ENCODE data around the gene FAM171A1. TPM values are rescaled to one million over a fixed set of nuclear protein-coding genes. Genes with fewer than 3 reads are reported as not detected.

The FAM171A1 gene
- total and polyA plus RNA-seq, 2 donors (not counting 3 experiments of a cell fraction or from before 2014, with no cell fraction given) = 56.3 to 75.8 TPM

- ChIA-PET POLR2A (no interaction called here), CTCF (interaction anchor here (1.0 to 1.9 kb wide), 4 partner anchors 7 to 13 kb away, joined by 3 to 7 read pairs (median 3); no protein-coding TSS in a partner anchor)
- FAIRE-seq (no peak), DNase-seq (ENCODE audit: low read depth, low spot score) (no peak)
- Histone ChIP-seq H3K4me2 (ENCODE audit: insufficient read depth, low read length) (peak overlapping the region; percentile 85), H2AFZ (ENCODE audit: low read depth, low read length) (no peak overlapping the region), H3K4me1 (ENCODE audit: control insufficient read depth, extremely low read depth, insufficient read depth, low read length) (peaks cover 24% of the 10 kb centered on the region), H3K36me3 (ENCODE audit: control insufficient read depth in 2 of 2, extremely low read depth in 1 of 2, insufficient read depth in 2 of 2, low read length in 2 of 2) (no peaks in the 10 kb centered on the region), H3K4me3 (replicated peaks in 1 of 3; ENCODE audit: insufficient read depth in 1 of 3, low read depth in 1 of 3, low read length in 3 of 3) (peak overlapping the region in 2 of 3 experiments; percentile 27 to 65), H3K79me2 (ENCODE audit: control insufficient read depth, insufficient read depth, low read length) (peaks cover 85% of the 10 kb centered on the region), H3K27me3 (ENCODE audit: control insufficient read depth in 2 of 2, insufficient read depth in 2 of 2, low read length in 2 of 2) (no peaks in the 10 kb centered on the region), H4K20me1 (replicated peaks; ENCODE audit: control insufficient read depth, extremely low read depth, insufficient read depth, low read length) (no peaks in the 10 kb centered on the region), H3K27ac (ENCODE audit: insufficient read depth, low read depth, low read length) (no peak overlapping the region), H3K9ac (replicated peaks; ENCODE audit: extremely low read depth, insufficient read depth, low read length) (no peak overlapping the region), H3K9me3 (replicated peaks; ENCODE audit: control insufficient read depth, insufficient read depth, low read length) (no peaks in the 10 kb centered on the region), H3K9me1 (replicated peaks; ENCODE audit: control insufficient read depth, extremely low read depth, insufficient read depth, low read length) (no peaks in the 10 kb centered on the region)
- BruUV-seq (replicated peaks) = no TSS peak
- intact Hi-C loops (cut with micrococcal nuclease) (no loop called here), dilution Hi-C loops (cut with MboI; ENCODE audit: extremely low pct_ligation_motif_present, low sequenced_read_pairs) (no loop called here)
- TF ChIP-seq EZH2 (IDR thresholded peaks at IDR 0.05; ENCODE audit: borderline replicate concordance, low read depth, low read length, severe bottlenecking) (no peak), POLR2AphosphoS5 (IDR thresholded peaks at IDR 0.05; ENCODE audit: insufficient read depth, low read depth, low read length) (no peak), MYC (IDR thresholded peaks at IDR 0.05; ENCODE audit: low read depth, low read length) (no peak)
- TF ChIP-seq, protein P1, sequence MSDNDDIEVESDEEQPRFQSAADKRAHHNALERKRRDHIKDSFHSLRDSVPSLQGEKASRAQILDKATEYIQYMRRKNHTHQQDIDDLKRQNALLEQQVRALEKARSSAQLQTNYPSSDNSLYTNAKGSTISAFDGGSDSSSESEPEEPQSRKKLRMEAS (IDR thresholded peaks at IDR 0.05; ENCODE audit: insufficient read depth, insufficient read length) = no peak
Observed at GRCh38 chr10:15349112-15349511, 22.0 kb downstream of the FAM171A1 start.

DNA sequence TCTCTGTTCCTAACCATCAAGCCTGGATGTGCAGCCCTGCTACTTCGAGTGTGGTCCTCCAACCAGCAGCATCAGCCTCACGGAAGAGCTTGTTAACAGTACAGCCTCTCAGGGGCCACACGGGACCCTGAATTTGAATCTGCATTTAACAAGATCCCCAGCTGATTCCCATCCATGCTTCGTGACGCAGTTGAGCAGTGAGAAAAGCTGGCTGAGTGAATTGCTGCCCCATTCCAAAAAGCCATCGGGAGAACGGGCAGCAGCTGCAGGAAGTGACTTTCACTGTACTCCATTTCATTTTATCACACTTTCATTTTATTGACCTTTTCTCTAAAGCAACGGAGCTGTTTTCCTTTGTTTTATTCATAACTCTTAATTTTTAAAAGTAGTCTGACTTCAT, 22.5 kb downstream of the FAM171A1 start:
- dilution Hi-C loops (cut with MboI; ENCODE audit: extremely low pct_ligation_motif_present, low sequenced_read_pairs) = no loop called here
- FAIRE-seq (no peak), DNase-seq (ENCODE audit: low read depth, low spot score) (peak; percentile 39)
- Histone ChIP-seq H4K20me1 (replicated peaks; ENCODE audit: control insufficient read depth, extremely low read depth, insufficient read depth, low read length) (no peaks in the 10 kb centered on the region), H3K4me2 (ENCODE audit: insufficient read depth, low read length) (peak overlapping the region; percentile 85), H3K27me3 (ENCODE audit: control insufficient read depth in 2 of 2, insufficient read depth in 2 of 2, low read length in 2 of 2) (no peaks in the 10 kb centered on the region), H3K4me3 (replicated peaks in 1 of 3; ENCODE audit: insufficient read depth in 1 of 3, low read depth in 1 of 3, low read length in 3 of 3) (peak overlapping the region; percentile 27 to 65 (median 28)), H3K4me1 (ENCODE audit: control insufficient read depth, extremely low read depth, insufficient read depth, low read length) (peaks cover 24% of the 10 kb centered on the region), H3K9ac (replicated peaks; ENCODE audit: extremely low read depth, insufficient read depth, low read length) (no peak overlapping the region), H3K9me3 (replicated peaks; ENCODE audit: control insufficient read depth, insufficient read depth, low read length) (no peaks in the 10 kb centered on the region), H3K79me2 (ENCODE audit: control insufficient read depth, insufficient read depth, low read length) (peaks cover 86% of the 10 kb centered on the region), H3K9me1 (replicated peaks; ENCODE audit: control insufficient read depth, extremely low read depth, insufficient read depth, low read length) (no peaks in the 10 kb centered on the region), H3K27ac (ENCODE audit: insufficient read depth, low read depth, low read length) (no peak overlapping the region), H2AFZ (ENCODE audit: low read depth, low read length) (peak overlapping the region; percentile 5), H3K36me3 (ENCODE audit: control insufficient read depth in 2 of 2, extremely low read depth in 1 of 2, insufficient read depth in 2 of 2, low read length in 2 of 2) (no peaks in the 10 kb centered on the region)
- intact Hi-C loops (cut with micrococcal nuclease) = no loop called here
- TF ChIP-seq EZH2 (IDR thresholded peaks at IDR 0.05; ENCODE audit: borderline replicate concordance, low read depth, low read length, severe bottlenecking) = no peak
- TF ChIP-seq, protein P1 (IDR thresholded peaks at IDR 0.05; ENCODE audit: insufficient read depth, insufficient read length) = no peak
- TF ChIP-seq, protein P2, sequence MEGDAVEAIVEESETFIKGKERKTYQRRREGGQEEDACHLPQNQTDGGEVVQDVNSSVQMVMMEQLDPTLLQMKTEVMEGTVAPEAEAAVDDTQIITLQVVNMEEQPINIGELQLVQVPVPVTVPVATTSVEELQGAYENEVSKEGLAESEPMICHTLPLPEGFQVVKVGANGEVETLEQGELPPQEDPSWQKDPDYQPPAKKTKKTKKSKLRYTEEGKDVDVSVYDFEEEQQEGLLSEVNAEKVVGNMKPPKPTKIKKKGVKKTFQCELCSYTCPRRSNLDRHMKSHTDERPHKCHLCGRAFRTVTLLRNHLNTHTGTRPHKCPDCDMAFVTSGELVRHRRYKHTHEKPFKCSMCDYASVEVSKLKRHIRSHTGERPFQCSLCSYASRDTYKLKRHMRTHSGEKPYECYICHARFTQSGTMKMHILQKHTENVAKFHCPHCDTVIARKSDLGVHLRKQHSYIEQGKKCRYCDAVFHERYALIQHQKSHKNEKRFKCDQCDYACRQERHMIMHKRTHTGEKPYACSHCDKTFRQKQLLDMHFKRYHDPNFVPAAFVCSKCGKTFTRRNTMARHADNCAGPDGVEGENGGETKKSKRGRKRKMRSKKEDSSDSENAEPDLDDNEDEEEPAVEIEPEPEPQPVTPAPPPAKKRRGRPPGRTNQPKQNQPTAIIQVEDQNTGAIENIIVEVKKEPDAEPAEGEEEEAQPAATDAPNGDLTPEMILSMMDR (IDR thresholded peaks at IDR 0.05; ENCODE audit: extremely low read depth in 1 of 2, insufficient read depth in 1 of 2, low read depth in 1 of 2, low read length in 2 of 2) = no peak
- no peak for TF ChIP-seq POLR2AphosphoS5 (IDR thresholded peaks at IDR 0.05; ENCODE audit: insufficient read depth, low read depth, low read length)
- TF ChIP-seq JUN (IDR thresholded peaks at IDR 0.05; ENCODE audit: borderline replicate concordance, insufficient read depth, insufficient read length, low read depth) = no peak
- no peak for TF ChIP-seq POLR2A (IDR thresholded peaks at IDR 0.05; ENCODE audit: low read depth, low read length)
- CTCF ChIA-PET = interaction anchor here (1.0 to 1.9 kb wide), 3 partner anchors 10 to 14 kb away, joined by 3 to 7 read pairs (median 3); no protein-coding TSS in a partner anchor
- no TSS peak for BruUV-seq (replicated peaks)
- POLR2A ChIA-PET = no interaction called here

Data from endothelial cell of umbilical vein (primary cell).